A375 (cell line): ENCODE data around the gene NAB2. TPM values are rescaled to one million over a fixed set of nuclear protein-coding genes. Genes with fewer than 3 reads are reported as not detected.

Experiments
- total RNA-seq: library from RNA; depleted of rRNA; stranded (reverse); fragments of >200 nt; shearing (Covaris generic); gene quantifications from 2 replicates; pipeline ENCODE4 v1.2.3, GENCODE V29; 2014; rRNA removed

The NAB2 gene, protein sequence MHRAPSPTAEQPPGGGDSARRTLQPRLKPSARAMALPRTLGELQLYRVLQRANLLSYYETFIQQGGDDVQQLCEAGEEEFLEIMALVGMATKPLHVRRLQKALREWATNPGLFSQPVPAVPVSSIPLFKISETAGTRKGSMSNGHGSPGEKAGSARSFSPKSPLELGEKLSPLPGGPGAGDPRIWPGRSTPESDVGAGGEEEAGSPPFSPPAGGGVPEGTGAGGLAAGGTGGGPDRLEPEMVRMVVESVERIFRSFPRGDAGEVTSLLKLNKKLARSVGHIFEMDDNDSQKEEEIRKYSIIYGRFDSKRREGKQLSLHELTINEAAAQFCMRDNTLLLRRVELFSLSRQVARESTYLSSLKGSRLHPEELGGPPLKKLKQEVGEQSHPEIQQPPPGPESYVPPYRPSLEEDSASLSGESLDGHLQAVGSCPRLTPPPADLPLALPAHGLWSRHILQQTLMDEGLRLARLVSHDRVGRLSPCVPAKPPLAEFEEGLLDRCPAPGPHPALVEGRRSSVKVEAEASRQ
- total RNA-seq, result 59.3 and 61.1 TPM in 2 replicates

DNA sequence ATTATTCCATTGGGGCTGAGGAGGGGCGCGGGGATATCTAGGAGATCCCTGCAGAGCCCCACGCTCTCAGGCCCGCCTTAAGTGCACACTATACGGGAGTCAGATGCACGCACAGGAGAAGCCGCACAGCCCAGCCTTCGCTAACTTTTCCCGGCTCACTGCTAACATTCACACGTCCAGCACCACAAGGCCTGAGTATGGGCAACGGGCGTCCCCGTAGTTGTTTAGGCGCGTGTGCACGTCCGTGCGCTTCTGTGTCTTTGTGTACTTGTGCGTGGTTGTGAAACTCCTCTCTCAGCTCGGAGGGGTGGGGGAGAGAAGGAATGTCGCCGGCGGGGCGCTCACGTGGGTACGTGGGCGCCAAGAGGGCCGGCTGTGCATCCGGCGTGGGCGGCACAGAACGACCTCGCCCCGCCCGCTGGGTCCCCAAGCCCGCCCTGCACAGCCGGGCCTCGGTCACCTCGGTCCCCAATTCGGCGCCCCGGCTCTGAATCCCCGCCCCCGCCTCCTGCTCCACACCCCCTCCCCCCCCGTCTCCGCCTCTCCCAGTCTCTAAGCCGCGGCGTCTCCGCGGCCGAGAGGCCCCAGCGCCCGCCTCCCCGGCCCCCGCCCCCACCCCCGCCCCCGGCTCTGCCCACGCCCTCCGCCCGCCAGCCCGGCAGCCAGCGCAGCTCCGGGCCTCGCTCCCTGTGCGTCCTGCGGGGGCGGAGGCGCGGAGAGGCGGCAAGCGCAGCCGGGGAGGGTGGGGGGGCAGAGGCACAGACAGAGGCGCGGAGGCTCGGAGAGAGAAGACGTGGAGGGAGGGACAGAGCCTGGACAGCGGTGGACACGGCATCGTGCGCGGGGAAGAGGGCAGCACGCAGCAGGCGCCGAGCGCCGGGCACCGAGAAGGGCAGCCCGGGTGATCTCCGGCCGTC lies at the start of gene NAB2:
Gene NAB2 (plus strand): TSS at position 761 of the 917 bp plus-strand sequence. CDS start 158 bp downstream, outside the sequence.

DNA sequence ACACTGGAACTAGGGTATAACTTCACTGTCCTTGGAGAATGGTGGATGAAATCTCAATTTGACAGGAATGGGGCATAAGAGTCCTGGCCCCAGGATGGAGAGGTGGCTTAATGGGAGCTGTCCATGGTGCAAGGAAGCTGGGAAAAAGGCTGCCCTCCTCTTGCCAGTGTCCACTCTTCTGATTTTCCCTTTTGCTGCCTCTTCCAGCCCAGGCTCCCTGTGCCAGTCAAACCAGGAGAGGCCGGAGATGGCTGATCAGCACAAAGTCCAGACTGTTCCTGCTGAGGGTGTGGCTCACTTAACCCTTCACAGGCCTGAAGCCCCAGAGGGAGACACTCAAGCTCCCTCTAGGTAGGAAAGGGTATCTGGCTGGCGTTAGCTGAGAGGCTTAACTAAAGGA lies 39.0 kb upstream of the NAB2 start, which contains the start of gene MYO1A:
Gene MYO1A (minus strand): TSS at position 240 of the 400 bp plus-strand sequence. CDS start 1,806 bp downstream, outside the sequence.

DNA sequence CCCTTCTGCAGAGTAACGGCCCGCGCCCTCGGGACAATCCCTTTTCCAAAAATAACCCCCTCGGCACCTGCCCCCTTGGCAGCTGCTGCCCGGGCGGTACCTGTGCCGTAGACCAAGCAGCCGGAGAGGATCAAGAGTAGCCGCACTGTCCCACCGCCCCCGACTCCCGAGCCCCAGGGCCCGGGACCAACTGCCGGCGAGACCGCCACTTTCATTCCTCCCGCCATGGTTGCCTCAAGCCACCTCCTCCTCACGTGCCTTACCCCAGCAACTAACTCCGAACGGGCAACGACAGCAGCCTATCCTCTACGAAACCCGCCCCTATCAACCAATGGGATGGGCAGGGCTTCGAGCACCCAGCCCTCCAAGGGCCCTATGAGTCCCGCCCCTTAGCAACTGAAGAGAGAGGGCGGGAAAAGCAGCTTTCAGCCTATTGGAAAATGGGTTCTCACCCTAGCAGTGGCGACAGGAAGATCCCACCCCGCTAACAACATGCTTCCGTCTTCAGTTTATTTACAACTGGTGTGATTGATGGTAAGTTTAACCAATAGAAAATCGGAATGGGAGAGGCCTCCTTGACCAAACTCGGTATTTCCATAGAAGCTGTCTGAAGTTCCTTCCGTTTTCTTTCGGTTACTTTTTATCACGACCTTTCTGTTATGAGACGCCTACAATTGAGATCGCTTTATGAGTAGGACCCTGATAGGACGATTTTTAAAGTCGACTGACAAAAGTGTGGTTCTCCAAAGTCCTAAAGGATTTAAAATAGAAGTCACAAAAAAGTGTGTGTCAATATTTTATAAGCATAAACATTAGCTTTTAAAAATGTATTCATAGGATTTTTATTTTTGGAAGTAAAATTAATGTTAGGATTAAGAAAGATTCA lies 10.2 kb upstream of the NAB2 start, which contains the start of gene NEMP1:
Gene NEMP1 (minus strand): TSS at position 273 of the 886 bp plus-strand sequence. CDS start 46 bp downstream, at position 227.

DNA sequence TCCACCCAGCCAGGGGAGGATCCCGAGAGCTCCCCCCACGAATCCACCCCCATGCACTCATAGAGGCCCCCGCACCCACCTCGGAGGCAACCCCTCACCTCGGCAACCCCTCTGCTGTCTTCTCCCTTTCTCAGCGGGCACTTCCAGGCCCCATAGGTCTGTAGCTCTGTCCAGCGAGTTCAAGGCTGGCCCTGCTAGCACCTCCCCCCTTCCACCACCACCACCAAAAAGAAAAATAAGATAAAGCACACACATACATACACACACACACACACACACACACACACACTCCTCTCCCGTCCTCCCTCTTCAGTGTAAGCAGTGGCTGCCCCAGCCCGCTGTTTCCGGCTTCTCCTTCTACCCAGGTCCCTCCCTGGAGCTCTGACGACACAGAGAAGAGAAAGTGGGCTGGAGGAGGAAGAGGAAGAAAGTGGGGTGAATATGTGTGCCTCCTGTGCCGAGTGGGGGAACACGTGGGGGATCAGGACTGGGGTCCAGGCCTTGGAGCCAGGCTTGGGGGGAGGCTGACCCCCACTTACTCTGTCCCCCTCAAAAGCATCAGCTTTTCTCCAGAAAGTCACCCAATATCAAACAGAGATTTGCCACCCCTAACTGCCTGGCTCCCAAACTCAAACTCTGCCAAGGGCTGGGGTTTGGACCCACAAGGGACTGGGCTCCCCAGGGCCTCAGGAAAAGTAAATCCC lies 22.3 kb downstream of the NAB2 start, which contains the start of gene STAT6:
Gene STAT6 (minus strand): TSS at position 332 of the 704 bp plus-strand sequence. CDS start 3,084 bp downstream, outside the sequence.

DNA sequence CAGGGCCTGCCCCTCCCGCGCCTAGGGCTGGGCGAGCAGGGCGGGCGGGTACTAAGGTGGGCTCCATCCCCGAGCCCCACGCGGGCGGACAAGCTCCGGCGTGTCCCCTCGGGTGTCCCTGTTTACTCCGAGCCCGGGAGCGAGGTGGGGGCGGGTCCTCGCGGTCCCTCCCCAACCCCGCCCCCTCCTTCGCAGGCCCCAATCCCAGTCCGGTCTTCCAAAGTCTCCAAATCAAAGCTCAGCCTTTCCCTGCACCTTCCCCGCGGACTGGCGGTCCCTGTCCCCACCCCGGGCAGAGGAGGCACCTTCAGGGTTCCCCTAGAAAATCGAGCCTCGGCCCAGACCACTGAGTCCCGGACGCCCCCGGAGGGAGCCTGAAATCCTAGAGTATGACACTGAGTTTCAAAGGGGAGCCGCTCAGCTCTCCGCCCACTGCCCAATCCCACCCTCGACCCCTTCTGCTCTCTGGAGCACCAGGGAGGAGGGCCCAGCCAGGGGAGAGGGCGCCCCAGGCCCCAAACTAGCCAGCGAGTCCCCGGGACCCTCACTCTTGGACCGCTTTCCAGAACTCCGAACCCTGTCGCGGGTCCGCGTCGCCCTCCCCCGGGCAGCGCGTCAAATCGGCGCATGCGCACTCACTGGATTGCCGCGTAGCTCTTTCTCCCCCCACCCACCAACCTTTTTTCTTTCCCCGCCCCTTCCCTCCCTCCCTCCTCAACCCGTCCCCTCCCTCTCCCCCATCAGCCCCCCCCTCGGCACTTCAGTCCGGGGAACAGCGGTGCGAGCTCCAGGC lies 39.0 kb downstream of the NAB2 start, which contains the start of gene LRP1:
Gene LRP1 (plus strand): TSS at position 758 of the 793 bp plus-strand sequence. CDS start 482 bp downstream, outside the sequence.

Other genes starting within 250 kb of the NAB2 start
- not detected in 2 replicates for gene SDR9C7, start 154.7 kb upstream of the NAB2 start, total RNA-seq
- 0.08 and 0.42 TPM in 2 replicates for gene RDH16, start 131.5 kb upstream of the NAB2 start, total RNA-seq
- gene ZBTB39, start 82.6 kb upstream of the NAB2 start, total RNA-seq, result 7.4 and 8.7 TPM in 2 replicates
- gene TAC3, start 72.6 kb upstream of the NAB2 start, total RNA-seq, result not detected in 2 replicates
- not detected in 2 replicates for gene MYO1A, start 39.0 kb upstream of the NAB2 start, total RNA-seq
- gene NEMP1, start 10.3 kb upstream of the NAB2 start, total RNA-seq, result 13.0 and 14.4 TPM in 2 replicates
- 39.1 and 41.4 TPM in 2 replicates for gene STAT6, start 22.2 kb downstream of the NAB2 start, total RNA-seq
- gene LRP1, start 39.4 kb downstream of the NAB2 start, total RNA-seq, result 19.3 and 21.0 TPM in 2 replicates
- not detected in 2 replicates for gene LRP1-AS, start 58.5 kb downstream of the NAB2 start, total RNA-seq
- gene NXPH4, start 127.7 kb downstream of the NAB2 start, total RNA-seq, result 2.7 and 5.1 TPM in 2 replicates
- 404 and 416 TPM in 2 replicates for gene SHMT2, start 140.6 kb downstream of the NAB2 start, total RNA-seq
- gene STAC3, start 162.1 kb downstream of the NAB2 start, total RNA-seq, result 1.1 and 2.0 TPM in 2 replicates